Spinal cord (tissue), 10 donors: ENCODE data around the gene NAALAD2. TPM values are rescaled to one million over a fixed set of nuclear protein-coding genes. Genes with fewer than 3 reads are reported as not detected.
"Not testable (repeated sequence)": the region's sequence is repeated elsewhere in the genome, so short reads cannot be mapped to it uniquely, and the experiment has no call there.

Source experiments
- DNase-seq, 6 donors: peaks; one replicate each; pipeline versions ENCODE4 v3.0.0 to v3.0.0-alpha.2; 2013 to 2015; ENCODE audit warnings: low spot score in 6 of 6, low read depth in 4 of 6
- H3K27ac ChIP-seq: one replicate; pipeline ENCODE4 v1.5.1; 2013; ENCODE audit warnings: low read depth, low read length, control low read depth
- H3K27me3 ChIP-seq: one replicate; pipeline ENCODE4 v1.6.1; 2013; ENCODE audit warnings: low read length; ENCODE audit not compliant: control insufficient read depth, insufficient read depth
- H3K36me3 ChIP-seq: one replicate; pipeline ENCODE4 v1.6.1; 2013; ENCODE audit warnings: low read length; ENCODE audit not compliant: control insufficient read depth, insufficient read depth
- H3K4me1 ChIP-seq: one replicate; pipeline ENCODE4 v1.6.1; 2013; ENCODE audit warnings: low read length; ENCODE audit not compliant: control insufficient read depth, insufficient read depth
- H3K4me3 ChIP-seq: one replicate; pipeline ENCODE4 v1.5.1; 2013; ENCODE audit warnings: low read depth, low read length, control low read depth
- H3K9me3 ChIP-seq: one replicate; pipeline ENCODE4 v1.6.1; 2013; ENCODE audit warnings: low read length; ENCODE audit not compliant: control insufficient read depth, insufficient read depth
- WGBS: methylation state at CpG from one replicate; pipeline ENCODE4 v1.1.5; 2013; ENCODE audit warnings: missing lambda C conversion rate; ENCODE audit not compliant: insufficient coverage; 5-methylcytosine and 5-hydroxymethylcytosine counted together
- polyA plus RNA-seq, 2 donors: library from polyadenylated mRNA; unstranded; fragments of 120-200 nt; gene quantifications; one replicate each; pipeline ENCODE4 v1.2.1, GENCODE V29; 2013; ENCODE audit not compliant: insufficient read length in 2 of 2
- total RNA-seq, 2 donors: library from RNA; depleted of rRNA in 1 of 2; stranded (reverse); fragments of 120-200 nt in 1 of 2; fragments of >200 nt in 1 of 2; gene quantifications; one replicate each; pipeline versions ENCODE4 v1.2.3 to v1.2.4, GENCODE V29; 2013 to 2014
- donor health status: healthy.

The NAALAD2 gene
- total and polyA plus RNA-seq, 4 donors = 20.3 to 28.1 (median 22.8) TPM

GRCh38 chr11:90124946-90125345 is 9.5 kb upstream of the NAALAD2 start:
- Histone ChIP-seq H3K9me3 (no peaks in the 10 kb centered on the region), H3K4me1 (no peaks in the 10 kb centered on the region), H3K4me3 (no peak overlapping the region), H3K27me3 (no peaks in the 10 kb centered on the region), H3K27ac (no peak overlapping the region), H3K36me3 (no peaks in the 10 kb centered on the region)
- no peak for DNase-seq
- WGBS = 67% methylated on average over 1 of the region's 3 CpGs

GRCh38 chr11:90133560-90134477 is 644 bp upstream of the NAALAD2 start:
- peak overlapping the region; percentile 68 for H3K27ac ChIP-seq
- no peaks in the 10 kb centered on the region for H3K9me3 ChIP-seq
- peaks cover 6% of the 10 kb centered on the region for H3K4me1 ChIP-seq
- 26% methylated on average over 7 of the region's 11 CpGs for WGBS
- no peaks in the 10 kb centered on the region for H3K27me3 ChIP-seq
- DNase-seq = peak in 1 of 6 donors; percentile 24
- peak overlapping the region; percentile 78 for H3K4me3 ChIP-seq
- no peaks in the 10 kb centered on the region for H3K36me3 ChIP-seq

- H3K27me3 ChIP-seq = no peaks in the 10 kb centered on the region
- WGBS = no CpG with 5 or more reads among the region's 5 CpGs
- peaks cover 6% of the 10 kb centered on the region for H3K4me1 ChIP-seq
- no peaks in the 10 kb centered on the region for H3K36me3 ChIP-seq
- H3K27ac ChIP-seq = peak overlapping the region; percentile 68
- DNase-seq = peak in 1 of 6 donors; percentile 44
- no peaks in the 10 kb centered on the region for H3K9me3 ChIP-seq
- peak overlapping the region; percentile 78 for H3K4me3 ChIP-seq
These were observed 553 bp downstream of the NAALAD2 start for GRCh38 chr11:90135016-90135415.

- no peaks in the 10 kb centered on the region for H3K4me1 ChIP-seq
- no CpG with 5 or more reads among the region's 1 CpG for WGBS
These were observed 14.4 kb downstream of the NAALAD2 start for GRCh38 chr11:90148900-90149299.

DNA sequence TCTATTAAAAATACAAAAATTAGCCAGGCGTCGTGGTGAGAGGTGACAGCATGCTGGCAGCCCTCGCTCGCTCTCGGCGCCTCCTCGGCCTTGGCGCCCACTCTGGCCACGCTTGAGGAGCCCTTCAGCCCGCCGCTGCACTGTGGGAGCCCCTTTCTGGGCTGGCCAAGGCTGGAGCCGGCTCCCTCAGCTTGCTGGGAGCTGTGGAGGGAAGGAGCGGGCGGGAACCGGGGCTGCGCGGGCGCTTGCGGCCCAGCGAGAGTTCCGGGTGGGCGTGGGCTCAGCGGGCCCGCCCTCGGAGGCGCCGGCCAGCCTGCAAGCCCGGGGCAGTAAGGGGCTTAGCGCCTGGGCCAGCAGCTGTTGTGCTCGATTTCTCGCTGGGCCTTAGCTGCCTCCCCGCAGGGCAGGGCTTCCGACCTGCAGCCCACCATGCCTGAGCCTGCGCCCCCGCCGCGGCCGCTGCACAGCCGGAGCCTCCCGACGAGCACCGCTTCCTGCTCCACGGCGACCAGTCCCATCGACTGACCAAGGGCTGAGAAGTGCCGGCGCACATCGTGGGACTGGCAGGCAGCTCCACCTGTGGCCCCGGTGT is 32.6 kb downstream of the NAALAD2 start:
- not testable (repeated sequence) for H3K27ac ChIP-seq, H3K4me1 ChIP-seq, H3K4me3 ChIP-seq, H3K9me3 ChIP-seq, H3K27me3 ChIP-seq, DNase-seq
- peaks cover 13% of the 10 kb centered on the region for H3K36me3 ChIP-seq
- 99% methylated on average over 44 of the region's 49 CpGs for WGBS

More at GRCh38 chr11:90148900-90149299, 14.4 kb downstream of the NAALAD2 start:
- no peaks in the 10 kb centered on the region for H3K9me3 ChIP-seq
- H3K27ac ChIP-seq = no peak overlapping the region
- DNase-seq = no peak
- H3K27me3 ChIP-seq = no peaks in the 10 kb centered on the region
- no peaks in the 10 kb centered on the region for H3K36me3 ChIP-seq
- no peak overlapping the region for H3K4me3 ChIP-seq

GRCh38 chr11:90167704-90168103 is 33.2 kb downstream of the NAALAD2 start:
- H3K27ac ChIP-seq, H3K4me3 ChIP-seq, H3K27me3 ChIP-seq, H3K4me1 ChIP-seq, DNase-seq, H3K9me3 ChIP-seq: not testable (repeated sequence)
- 81% methylated on average over 7 of the region's 8 CpGs for WGBS
- H3K36me3 ChIP-seq = peaks cover 13% of the 10 kb centered on the region

DNA sequence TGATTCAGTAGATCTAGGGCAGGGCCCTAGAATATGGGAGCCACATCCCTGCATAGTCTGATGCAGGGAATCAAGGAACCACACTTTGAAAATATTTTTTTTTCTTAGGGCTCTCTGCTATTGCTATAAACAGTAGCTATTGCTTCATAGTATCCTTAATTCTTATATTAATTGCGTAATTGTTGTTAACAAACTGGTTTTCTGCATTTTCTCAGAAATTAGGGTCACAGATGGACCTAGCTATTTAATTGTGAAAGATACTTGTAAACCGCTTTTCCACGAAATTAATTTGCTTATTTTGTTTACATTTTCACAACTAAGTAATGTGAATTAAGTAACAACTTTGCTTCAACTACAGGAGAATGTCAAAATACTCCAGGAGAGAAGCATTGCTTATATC is 34.1 kb downstream of the NAALAD2 start:
- H3K4me1 ChIP-seq = no peaks in the 10 kb centered on the region
- no peaks in the 10 kb centered on the region for H3K9me3 ChIP-seq
- no peak overlapping the region for H3K4me3 ChIP-seq
- H3K27ac ChIP-seq = no peak overlapping the region
- peaks cover 13% of the 10 kb centered on the region for H3K36me3 ChIP-seq
- no peaks in the 10 kb centered on the region for H3K27me3 ChIP-seq
- no CpG with 5 or more reads among the region's 3 CpGs for WGBS
- no peak for DNase-seq

DNA sequence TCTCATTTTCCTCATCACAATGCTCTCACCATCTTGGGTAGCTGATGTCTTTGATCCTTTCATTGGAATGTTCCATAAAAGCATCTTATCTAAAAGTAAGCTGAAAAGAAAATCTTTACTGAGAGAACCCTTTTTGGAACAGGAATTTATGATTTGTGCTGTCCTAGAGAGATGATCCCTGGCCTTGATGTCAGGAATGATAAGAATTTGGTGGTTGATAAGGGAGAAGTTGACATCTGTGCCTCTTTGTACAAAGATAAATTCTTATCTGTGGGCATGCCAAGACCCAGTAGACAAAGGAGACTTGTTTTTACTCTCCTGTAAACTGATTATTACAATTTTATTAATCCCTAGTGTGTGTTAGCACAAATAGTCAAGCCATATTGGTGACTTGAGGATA is 36.9 kb downstream of the NAALAD2 start:
- no peak for DNase-seq
- no peak overlapping the region for H3K4me3 ChIP-seq
- no peaks in the 10 kb centered on the region for H3K9me3 ChIP-seq
- no peak overlapping the region for H3K27ac ChIP-seq
- peaks cover 10% of the 10 kb centered on the region for H3K36me3 ChIP-seq
- H3K27me3 ChIP-seq = no peaks in the 10 kb centered on the region
- H3K4me1 ChIP-seq = no peaks in the 10 kb centered on the region

GRCh38 chr11:90176069-90176468 is 41.6 kb downstream of the NAALAD2 start:
- no peaks in the 10 kb centered on the region for H3K36me3 ChIP-seq
- no peak for DNase-seq
- no peaks in the 10 kb centered on the region for H3K9me3 ChIP-seq
- WGBS = no CpG with 5 or more reads among the region's 1 CpG
- H3K4me1 ChIP-seq = no peaks in the 10 kb centered on the region
- no peak overlapping the region for H3K27ac ChIP-seq
- no peaks in the 10 kb centered on the region for H3K27me3 ChIP-seq
- no peak overlapping the region for H3K4me3 ChIP-seq

DNA sequence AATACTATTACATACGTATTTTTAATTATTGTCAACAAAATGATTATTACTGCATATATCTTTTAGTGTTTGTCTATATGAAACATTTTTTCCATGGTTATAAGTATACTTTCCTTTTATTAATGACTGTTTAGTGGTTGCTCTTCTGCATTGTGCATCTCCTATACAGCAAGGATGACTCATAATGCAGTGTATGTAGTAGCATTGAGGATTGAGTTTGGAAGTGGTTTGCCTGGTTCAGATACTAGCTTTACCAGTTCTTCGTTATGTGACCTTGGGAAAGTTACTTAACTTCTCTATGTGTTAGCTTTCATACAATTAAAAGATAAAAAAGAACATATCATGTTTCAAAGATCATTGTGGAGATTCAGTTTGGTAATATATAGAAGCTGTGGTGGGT is 44.3 kb downstream of the NAALAD2 start:
- no peaks in the 10 kb centered on the region for H3K4me1 ChIP-seq
- H3K4me3 ChIP-seq = no peak overlapping the region
- H3K27ac ChIP-seq = no peak overlapping the region
- H3K9me3 ChIP-seq = no peaks in the 10 kb centered on the region
- no CpG with 5 or more reads among the region's 2 CpGs for WGBS
- no peaks in the 10 kb centered on the region for H3K36me3 ChIP-seq
- no peak for DNase-seq
- no peaks in the 10 kb centered on the region for H3K27me3 ChIP-seq
